IMR-90 (cell line): Measurements from ENCODE around the gene HOXB7. TPM values are rescaled to one million over a fixed set of nuclear protein-coding genes. Genes with fewer than 3 reads are reported as not detected.

Experiments used
- ATAC-seq: fragments of 200-7000 bp; cut with Tn5 transposase; 2 replicates; pipeline ENCODE4 v1.9.1; 2020; ENCODE audit warnings: low read depth, mild to moderate bottlenecking, moderate library complexity
- BruUV-seq: library from RNA; stranded (reverse); fragments of 400-500 nt; replicated peaks from 2 replicates; lab custom pipeline; 2021; lab: Mats Ljungman, UMichigan
- CTCF ChIA-PET: fragments of 300-600 bp; formaldehyde crosslinking; extraction: SDS; loops from one replicate; lab custom pipeline; 2021; ENCODE audit warnings: antibody characterized with exemption; lab: Yijun Ruan, JAX
- POLR2A ChIA-PET: fragments of 300-600 bp; sonication (Branson Sonifier 250); formaldehyde crosslinking; loops from one replicate; lab custom pipeline; 2022; ENCODE audit warnings: antibody characterized with exemption; ENCODE audit not compliant: unreplicated experiment; lab: Charles Lee
- DNase-seq: peaks from one replicate; pipeline ENCODE4 v3.0.0; 2013
- H2AFZ ChIP-seq: replicated peaks from 2 replicates; pipeline ENCODE3; 2013; ENCODE audit warnings: low read length, mild to moderate bottlenecking; ENCODE audit not compliant: poor library complexity
- H2AK5ac ChIP-seq: 2 replicates; pipeline ENCODE4 v1.6.1; 2013; ENCODE audit warnings: low read depth, low read length, inconsistent platforms
- H2AK9ac ChIP-seq: replicated peaks from 2 replicates; pipeline ENCODE3; 2013; ENCODE audit warnings: mild to moderate bottlenecking, low read depth, low read length, moderate library complexity; ENCODE audit not compliant: poor library complexity
- H2BK120ac ChIP-seq: 2 replicates; pipeline ENCODE4 v1.6.1; 2013; ENCODE audit warnings: low read depth, low read length, inconsistent platforms
- H2BK15ac ChIP-seq: 3 replicates; pipeline ENCODE4 v1.6.1; 2013; ENCODE audit warnings: low read depth, low read length, inconsistent platforms
- H2BK20ac ChIP-seq: 2 replicates; pipeline ENCODE4 v1.6.1; 2013; ENCODE audit warnings: low read depth, mild to moderate bottlenecking, inconsistent platforms, low read length, moderate library complexity
- H2BK5ac ChIP-seq: 2 replicates; pipeline ENCODE4 v1.6.1; 2013; ENCODE audit warnings: mild to moderate bottlenecking, low read depth, low read length, inconsistent platforms; ENCODE audit not compliant: poor library complexity, severe bottlenecking
- H3K14ac ChIP-seq: replicated peaks from 2 replicates; pipeline ENCODE4 v1.6.1; 2013; ENCODE audit warnings: low read depth, low read length, inconsistent platforms
- H3K18ac ChIP-seq: 2 replicates; pipeline ENCODE4 v1.6.1; 2013; ENCODE audit warnings: low read depth, low read length, control low read depth
- H3K23ac ChIP-seq: 2 replicates; pipeline ENCODE4 v1.6.1; 2013; ENCODE audit warnings: low read depth, low read length, inconsistent platforms
- H3K27ac ChIP-seq: 2 replicates; pipeline ENCODE4 v1.5.1; 2013; ENCODE audit warnings: mild to moderate bottlenecking, control low read depth, low read length; ENCODE audit not compliant: insufficient read depth
- H3K27me3 ChIP-seq: 2 replicates; pipeline ENCODE4 v1.6.1; 2013; ENCODE audit warnings: low read length; ENCODE audit not compliant: control insufficient read depth, insufficient read depth
- H3K36me3 ChIP-seq: 2 replicates; pipeline ENCODE4 v1.6.1; 2013; ENCODE audit warnings: low read length, mixed read lengths; ENCODE audit not compliant: control insufficient read depth, insufficient read depth
- H3K4ac ChIP-seq: 2 replicates; pipeline ENCODE4 v1.6.1; 2013; ENCODE audit warnings: low read depth, low read length, inconsistent platforms
- H3K4me1 ChIP-seq: 2 replicates; pipeline ENCODE4 v1.6.1; 2013; ENCODE audit warnings: low read length, mixed read lengths; ENCODE audit not compliant: control insufficient read depth, insufficient read depth
- H3K4me2 ChIP-seq: 2 replicates; pipeline ENCODE4 v1.6.1; 2013; ENCODE audit warnings: low read depth, mild to moderate bottlenecking, control low read depth, low read length, moderate library complexity
- H3K4me3 ChIP-seq: 2 replicates; pipeline ENCODE4 v1.5.1; 2013; ENCODE audit warnings: low read depth, mild to moderate bottlenecking, control low read depth, low read length, moderate library complexity; ENCODE audit not compliant: insufficient read depth
- H3K56ac ChIP-seq: 2 replicates; pipeline ENCODE4 v1.6.1; 2013; ENCODE audit warnings: low read length, inconsistent platforms; ENCODE audit not compliant: insufficient read depth; ENCODE audit errors: extremely low read depth
- H3K79me1 ChIP-seq, 2 experiments: 2 replicates each; pipeline ENCODE4 v1.6.1; 2013; ENCODE audit warnings: low read length in 2 of 2, inconsistent platforms in 1 of 2, low read depth in 1 of 2
- H3K9ac ChIP-seq: 2 replicates; pipeline ENCODE4 v1.6.1; 2013; ENCODE audit warnings: low read depth, low read length, control low read depth
- H3K9me1 ChIP-seq: 2 replicates; pipeline ENCODE4 v1.6.1; 2013; ENCODE audit warnings: low read length, inconsistent platforms; ENCODE audit not compliant: insufficient read depth
- H3K9me3 ChIP-seq: 2 replicates; pipeline ENCODE4 v1.6.1; 2013; ENCODE audit warnings: low read length; ENCODE audit not compliant: control insufficient read depth, insufficient read depth
- H4K20me1 ChIP-seq: 2 replicates; pipeline ENCODE4 v1.6.1; 2013; ENCODE audit warnings: low read length, inconsistent platforms; ENCODE audit not compliant: insufficient read depth
- H4K5ac ChIP-seq: 2 replicates; pipeline ENCODE4 v1.6.1; 2013; ENCODE audit warnings: mild to moderate bottlenecking, low read depth, low read length, control low read depth
- H4K8ac ChIP-seq, 2 experiments: 2 replicates each; pipeline ENCODE4 v1.6.1; 2013; ENCODE audit warnings: low read depth in 2 of 2, low read length in 2 of 2, control low read depth in 1 of 2, inconsistent platforms in 1 of 2
- H4K91ac ChIP-seq: 2 replicates; pipeline ENCODE4 v1.6.1; 2013; ENCODE audit warnings: low read depth, low read length, inconsistent platforms; ENCODE audit not compliant: insufficient read depth
- CEBPB ChIP-seq: IDR thresholded peaks from 2 replicates; pipeline ENCODE4 v1.6.1; 2012; ENCODE audit warnings: low read depth, low read length, improper control_type of control experiment
- MXI1 ChIP-seq: IDR thresholded peaks from 2 replicates; pipeline ENCODE4 v1.6.1; 2012; ENCODE audit warnings: low read depth, mild to moderate bottlenecking, low read length, moderate library complexity, borderline replicate concordance
- POLR2A ChIP-seq: IDR thresholded peaks from 2 replicates; pipeline ENCODE4 v1.6.1; 2012; ENCODE audit warnings: mild to moderate bottlenecking, low read depth, low read length
- WGBS, 2 experiments: methylation state at CpG; one replicate each; pipeline versions ENCODE4 v1.1.5 to v1.1.7; 2013; ENCODE audit warnings: missing lambda C conversion rate in 2 of 2; ENCODE audit not compliant: insufficient read length in 1 of 2; ENCODE audit errors: extremely low coverage in 2 of 2; 5-methylcytosine and 5-hydroxymethylcytosine counted together
- dilution Hi-C: fragments of 300-500 bp; cut with HindIII; formaldehyde crosslinking; loops from one replicate; pipeline ENCODE4 v1.14.3; 2018; ENCODE audit warnings: low sequenced_read_pairs; ENCODE audit not compliant: unreplicated experiment
- in situ Hi-C: fragments of 300-500 bp; cut with MboI; formaldehyde crosslinking; loops from 3 replicates; pipeline ENCODE4 v1.14.3; 2019; ENCODE audit warnings: low sequenced_read_pairs, inconsistent platforms, mixed read lengths
- intact Hi-C: fragments of 100-400 bp; cut with micrococcal nuclease; formaldehyde crosslinking; loops from 2 replicates; pipeline ENCODE4 v1.10.0; 2022
- polyA plus RNA-seq, 3 experiments: library from polyadenylated mRNA; depleted of rRNA; stranded (reverse); fragments of >200 nt; gene quantifications; 2 replicates each; pipeline ENCODE4 v1.2.3, GENCODE V29; 2012; ENCODE audit warnings: low replicate concordance in 1 of 3
- total RNA-seq: library from RNA; depleted of rRNA; stranded (reverse); fragments of >200 nt; gene quantifications from 2 replicates; pipeline ENCODE4 v1.2.3, GENCODE V29; 2012

The HOXB7 gene
- total and polyA plus RNA-seq, 2 of the 4 experiments (the other 2 are of a cell fraction): 1.8 to 6.7 TPM

DNA sequence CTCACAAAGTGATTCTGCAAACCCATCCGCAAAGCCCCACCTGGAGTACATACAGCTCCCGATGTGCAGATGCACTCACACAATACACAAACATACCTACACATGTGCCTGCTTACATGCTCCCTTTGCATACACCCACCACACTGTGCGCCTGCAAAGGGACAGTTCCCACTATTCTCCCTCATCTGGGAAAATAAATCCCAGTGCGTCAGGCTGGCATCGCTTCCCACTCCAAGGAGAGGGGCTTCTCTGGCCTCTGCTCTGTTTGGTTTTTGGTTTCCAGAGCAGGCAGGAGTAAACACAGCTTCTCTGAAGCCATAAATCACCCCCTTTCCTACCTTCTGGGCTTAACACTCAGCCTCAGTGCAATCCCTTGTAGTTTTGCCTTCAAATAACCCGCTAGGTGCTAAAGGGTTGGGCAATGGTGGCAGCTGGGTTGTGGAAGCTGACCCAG, 47.4 kb downstream of the HOXB7 start:
- no peaks in the 10 kb centered on the region for H3K27me3 ChIP-seq
- peak overlapping the region; percentile 3; the same call in 1 of the 2 replicates for H2BK20ac ChIP-seq
- peak overlapping the region; percentile 88 for H3K4me2 ChIP-seq
- H3K27ac ChIP-seq: peak overlapping the region; percentile 93
- H3K9ac ChIP-seq: peak overlapping the region; percentile 78
- WGBS, 2 experiments: 18% methylated on average over 3 of the region's 6 CpGs; no CpG with 5 or more reads in 1 of the 2 experiments
- peak overlapping the region; percentile 29 for H2BK120ac ChIP-seq
- no peak overlapping the region for H2AFZ ChIP-seq
- dilution Hi-C loops (no loop called here), in situ Hi-C loops (no loop called here), intact Hi-C loops (no loop called here)
- ChIA-PET POLR2A (interaction anchor here (0.5 to 0.9 kb wide), 4 partner anchors 13 to 437 kb away, joined by 3 to 9 read pairs (median 3); no protein-coding TSS in a partner anchor), CTCF (interaction anchor here (0.6 to 1.4 kb wide), 2 partner anchors 70 to 677 kb away, joined by 3 to 6 read pairs; no protein-coding TSS in a partner anchor)
- H2AK5ac ChIP-seq: peak overlapping the region; percentile 46; the same call in 1 of the 2 replicates
- H2BK5ac ChIP-seq: peak overlapping the region; percentile 80
- BruUV-seq: no TSS peak
- H3K9me1 ChIP-seq: peaks cover 23% of the 10 kb centered on the region
- peak overlapping the region; percentile 91 for H3K4ac ChIP-seq
- H3K23ac ChIP-seq: peak overlapping the region; percentile 96
- peak overlapping the region; percentile 81 for H3K18ac ChIP-seq
- no peaks in the 10 kb centered on the region for H3K9me3 ChIP-seq
- peak overlapping the region; percentile 67; the same call in 1 of the 2 replicates for H3K56ac ChIP-seq
- no peak for ATAC-seq
- H4K5ac ChIP-seq: peak overlapping the region; percentile 86
- H3K14ac ChIP-seq: peak overlapping the region; percentile 91
- H4K91ac ChIP-seq: peak overlapping the region; percentile 42
- peak; percentile 72 for DNase-seq
- H3K36me3 ChIP-seq: peaks cover 39% of the 10 kb centered on the region; the same call in 1 of the 2 replicates
- H2BK15ac ChIP-seq: peak overlapping the region; percentile 6; the same call in 1 of the 3 replicates
- peak overlapping the region; percentile 46 for H3K4me3 ChIP-seq
- peaks cover 0 to 24% of the 10 kb centered on the region in 2 experiments; a peak in 2 of 4 replicates for H3K79me1 ChIP-seq
- peaks cover 32% of the 10 kb centered on the region for H4K20me1 ChIP-seq
- H3K4me1 ChIP-seq: peaks cover 80% of the 10 kb centered on the region
- TF ChIP-seq MXI1 (peak; percentile 29; the same call in 1 of the 2 replicates), POLR2A (no peak), CEBPB (peak; percentile 43; the same call in 1 of the 2 replicates)
- peak overlapping the region; percentile 88 for H2AK9ac ChIP-seq
- peak overlapping the region; percentile 38 to 73; a peak in 2 of 4 replicates for H4K8ac ChIP-seq
